Gastrocnemius medialis (tissue), 4 donors: ENCODE results near the gene CFAP46. TPM values are rescaled to one million over a fixed set of nuclear protein-coding genes. Genes with fewer than 3 reads are reported as not detected.

Source experiments
- ATAC-seq, 2 donors: fragments of 150-250 bp; one replicate each; pipeline ENCODE4 v1.9.1; 2016
- DNase-seq, 2 donors: peaks; one replicate each; pipeline ENCODE4 v3.0.0-alpha.2; 2019
- H3K27ac ChIP-seq, 4 donors: fragments of 200-600 bp; sonication (generic); 1 replicate in 1 of 4; 2 replicates in 3 of 4; pipeline ENCODE4 v1.5.1; 2016 to 2018; ENCODE audit warnings: mild to moderate bottlenecking in 2 of 4, moderate library complexity in 1 of 4
- H3K27me3 ChIP-seq, 3 donors: fragments of 200-600 bp; sonication (generic) in 2 of 3; 1 replicate in 1 of 3; 2 replicates in 2 of 3; pipeline versions ENCODE4 v1.5.1 to v1.6.0; 2016 to 2019; ENCODE audit warnings: mild to moderate bottlenecking in 1 of 3, moderate library complexity in 1 of 3
- H3K36me3 ChIP-seq, 2 donors: fragments of 200-600 bp; sonication (generic) in 1 of 2; one replicate each; pipeline ENCODE4 v1.5.1; 2017 to 2018
- H3K4me1 ChIP-seq, 2 donors: fragments of 200-600 bp; sonication (generic) in 1 of 2; one replicate each; pipeline ENCODE4 v1.5.1; 2016 to 2017; ENCODE audit warnings: mild to moderate bottlenecking in 2 of 2
- H3K4me3 ChIP-seq, 4 donors: fragments of 200-600 bp; sonication (generic) in 3 of 4; 1 replicate in 1 of 4; 2 replicates in 3 of 4; pipeline ENCODE4 v1.5.1; 2016 to 2019; ENCODE audit warnings: mild to moderate bottlenecking in 2 of 4
- H3K9me3 ChIP-seq, 3 donors: fragments of 200-600 bp; sonication (generic) in 2 of 3; 1 replicate in 1 of 3; 2 replicates in 2 of 3; pipeline ENCODE4 v1.5.1; 2016 to 2019
- CTCF ChIP-seq, 5 experiments: fragments of 450-650 bp in 3 of 5; fragments of 200-600 bp in 2 of 5; sonication (generic) in 2 of 5; IDR thresholded peaks in 4 of 5; conservative IDR thresholded peaks in 1 of 5; 1 replicate in 4 of 5; 2 replicates in 1 of 5; pipeline ENCODE4 v1.5.1; 2016 to 2019; ENCODE audit warnings: antibody characterized with exemption in 5 of 5, mild to moderate bottlenecking in 3 of 5, moderate library complexity in 3 of 5
- POLR2A ChIP-seq, 2 donors: fragments of 450-650 bp; IDR thresholded peaks; one replicate each; pipeline ENCODE4 v1.6.1; 2017; ENCODE audit warnings: antibody characterized with exemption in 2 of 2, mild to moderate bottlenecking in 2 of 2, moderate library complexity in 2 of 2
- in situ Hi-C, 4 donors: fragments of 200-750 bp; cut with MboI; loops; one replicate each; pipeline versions ENCODE4 v1.15.0 to v1.8.0; 2017; ENCODE audit warnings: low sequenced_read_pairs in 4 of 4
- intact Hi-C: fragments of 100-400 bp; cut with DNase I; formaldehyde crosslinking; loops from one replicate; pipeline ENCODE4 v1.15.1; 2023; ENCODE audit warnings: low total_unique reads
- total RNA-seq, 4 donors: library from RNA; depleted of rRNA; stranded (reverse); fragments of >200 nt; gene quantifications; one replicate each; pipeline versions ENCODE4 v1.1.0 to v1.2.3, GENCODE V29; 2016

CFAP46 gene
- total RNA-seq, 4 donors from 2014 or later, result 4.2 to 27.9 (median 11.9) TPM

- in situ Hi-C loops, result no loop called here
- no peaks in the 10 kb centered on the region for H3K4me1 ChIP-seq
- ATAC-seq (no peak), DNase-seq (no peak)
- TF ChIP-seq CTCF (IDR thresholded peaks at IDR 0.05 in 4 of 5, conservative IDR thresholded peaks at IDR 0.05 in 1 of 5) (no peak), POLR2A (IDR thresholded peaks at IDR 0.05) (no peak)
- intact Hi-C loops, result no loop called here
- no peak overlapping the region for H3K4me3 ChIP-seq
- H3K9me3 ChIP-seq, result no peaks in the 10 kb centered on the region
- peaks cover 11 to 30% (median 29%) of the 10 kb centered on the region in 3 donors for H3K27me3 ChIP-seq
- no peak overlapping the region for H3K27ac ChIP-seq
- no peaks in the 10 kb centered on the region for H3K36me3 ChIP-seq
These were observed 34.7 kb upstream of the CFAP46 start for GRCh38 chr10:132977076-132977475.

- Histone ChIP-seq H3K4me3 (no peak overlapping the region), H3K27me3 (peaks cover 12 to 34% (median 32%) of the 10 kb centered on the region in 3 donors), H3K4me1 (no peaks in the 10 kb centered on the region), H3K27ac (no peak overlapping the region), H3K9me3 (no peaks in the 10 kb centered on the region), H3K36me3 (no peaks in the 10 kb centered on the region)
- in situ Hi-C loops (no loop called here), intact Hi-C loops (no loop called here)
- DNase-seq, result no peak
- TF ChIP-seq CTCF (IDR thresholded peaks at IDR 0.05 in 4 of 5, conservative IDR thresholded peaks at IDR 0.05 in 1 of 5) (no peak), POLR2A (IDR thresholded peaks at IDR 0.05) (no peak)
- ATAC-seq, result no peak
These were observed 33.7 kb upstream of the CFAP46 start for GRCh38 chr10:132975831-132976682.

- ATAC-seq, result no peak
- Histone ChIP-seq H3K27me3 (peaks cover 18 to 34% (median 32%) of the 10 kb centered on the region in 3 donors), H3K4me3 (no peak overlapping the region), H3K4me1 (no peaks in the 10 kb centered on the region), H3K36me3 (no peaks in the 10 kb centered on the region), H3K9me3 (no peaks in the 10 kb centered on the region), H3K27ac (no peak overlapping the region)
- DNase-seq, result peak in 1 of 2 donors; percentile 2
- no peak for TF ChIP-seq POLR2A (IDR thresholded peaks at IDR 0.05)
- TF ChIP-seq CTCF (IDR thresholded peaks at IDR 0.05 in 4 of 5, conservative IDR thresholded peaks at IDR 0.05 in 1 of 5), result no peak
- in situ Hi-C loops (no loop called here), intact Hi-C loops (no loop called here)
These were observed 32.8 kb upstream of the CFAP46 start for GRCh38 chr10:132974886-132975830.

GRCh38 chr10:132974249-132974796 lies 32.0 kb upstream of the CFAP46 start:
- no peaks in the 10 kb centered on the region for H3K9me3 ChIP-seq
- DNase-seq (peak in 1 of 2 donors; percentile 2), ATAC-seq (no peak)
- peaks cover 22 to 40% (median 34%) of the 10 kb centered on the region in 3 donors for H3K27me3 ChIP-seq
- H3K27ac ChIP-seq, result no peak overlapping the region
- intact Hi-C loops, result no loop called here
- in situ Hi-C loops, result no loop called here
- no peaks in the 10 kb centered on the region for H3K36me3 ChIP-seq
- TF ChIP-seq CTCF (IDR thresholded peaks at IDR 0.05 in 4 of 5, conservative IDR thresholded peaks at IDR 0.05 in 1 of 5) (no peak), POLR2A (IDR thresholded peaks at IDR 0.05) (no peak)
- no peak overlapping the region for H3K4me3 ChIP-seq
- no peaks in the 10 kb centered on the region for H3K4me1 ChIP-seq
